Liver (tissue), 9 donors: Measurements from ENCODE around the gene RGS10. TPM values are rescaled to one million over a fixed set of nuclear protein-coding genes. Genes with fewer than 3 reads are reported as not detected.

Experiments
- DNase-seq: peaks from one replicate; pipeline ENCODE4 v3.0.0-alpha.2; 2017; ENCODE audit warnings: low spot score
- H3K27ac ChIP-seq, 2 donors: one replicate each; pipeline ENCODE4 v1.7.0; 2013; ENCODE audit warnings: inconsistent platforms in 2 of 2, low read length in 2 of 2, control low read depth in 1 of 2, low read depth in 1 of 2, mild to moderate bottlenecking in 1 of 2
- H3K27me3 ChIP-seq, 4 donors: one replicate each; pipeline versions ENCODE4 v1.6.1 to v1.7.0; 2013; ENCODE audit warnings: low read length in 3 of 4, inconsistent platforms in 1 of 4, mild to moderate bottlenecking in 1 of 4, moderate library complexity in 1 of 4; ENCODE audit not compliant: control insufficient read depth in 4 of 4, insufficient read depth in 4 of 4
- H3K36me3 ChIP-seq, 4 donors: one replicate each; pipeline versions ENCODE4 v1.6.1 to v1.7.0; 2013; ENCODE audit warnings: low read length in 3 of 4, mild to moderate bottlenecking in 3 of 4, low read depth in 1 of 4, moderate library complexity in 1 of 4; ENCODE audit not compliant: control insufficient read depth in 4 of 4, insufficient read depth in 3 of 4
- H3K4me1 ChIP-seq, 4 donors: one replicate each; pipeline versions ENCODE4 v1.6.1 to v1.7.0; 2013; ENCODE audit warnings: low read length in 3 of 4, mild to moderate bottlenecking in 3 of 4, moderate library complexity in 1 of 4; ENCODE audit not compliant: control insufficient read depth in 4 of 4, insufficient read depth in 4 of 4
- H3K4me3 ChIP-seq, 3 donors: one replicate each; pipeline versions ENCODE4 v1.6.1 to v1.7.0; 2013; ENCODE audit warnings: low read length in 3 of 3, control low read depth in 1 of 3, low read depth in 1 of 3, mild to moderate bottlenecking in 1 of 3
- H3K9ac ChIP-seq, 2 donors: one replicate each; pipeline ENCODE4 v1.7.0; 2013; ENCODE audit warnings: low read length in 2 of 2, mild to moderate bottlenecking in 2 of 2, moderate library complexity in 2 of 2, control low read depth in 1 of 2, low read depth in 1 of 2
- H3K9me3 ChIP-seq, 4 donors: one replicate each; pipeline versions ENCODE4 v1.6.1 to v1.7.0; 2013; ENCODE audit warnings: low read length in 3 of 4; ENCODE audit not compliant: control insufficient read depth in 4 of 4
- ATF3 ChIP-seq: IDR thresholded peaks from 2 replicates; pipeline ENCODE4 v1.6.1; 2016; ENCODE audit warnings: antibody characterized with exemption
- CTCF ChIP-seq: fragments of 150-350 bp; IDR thresholded peaks from 2 replicates; pipeline ENCODE4 v1.5.1; 2017; ENCODE audit warnings: improper control_type of control experiment, low read depth, low read length; ENCODE audit not compliant: missing input control
- EGR1 ChIP-seq, 2 donors: IDR thresholded peaks; 2 replicates each; pipeline ENCODE4 v1.6.1; 2016 to 2018; ENCODE audit warnings: antibody characterized with exemption in 2 of 2, low read depth in 2 of 2
- FOXA1 ChIP-seq: IDR thresholded peaks from 2 replicates; pipeline ENCODE4 v1.6.1; 2016; ENCODE audit warnings: antibody characterized with exemption
- FOXA2 ChIP-seq: IDR thresholded peaks from 2 replicates; pipeline ENCODE4 v1.6.1; 2016; ENCODE audit warnings: antibody characterized with exemption
- GABPA ChIP-seq, 2 donors: IDR thresholded peaks in 1 of 2; conservative IDR thresholded peaks in 1 of 2; 2 replicates each; pipeline ENCODE4 v1.6.1; 2016; ENCODE audit warnings: antibody characterized with exemption in 2 of 2, mild to moderate bottlenecking in 1 of 2, moderate library complexity in 1 of 2
- HNF4A ChIP-seq, 2 donors: conservative IDR thresholded peaks; 2 replicates each; pipeline ENCODE4 v1.6.1; 2016; ENCODE audit warnings: antibody characterized with exemption in 2 of 2, mild to moderate bottlenecking in 2 of 2
- HNF4G ChIP-seq: IDR thresholded peaks from 2 replicates; pipeline ENCODE4 v1.6.1; 2016; ENCODE audit warnings: antibody characterized with exemption
- JUND ChIP-seq, 2 donors: IDR thresholded peaks; 2 replicates each; pipeline ENCODE4 v1.6.1; 2016; ENCODE audit warnings: antibody characterized with exemption in 2 of 2
- NR2F2 ChIP-seq: IDR thresholded peaks from 2 replicates; pipeline ENCODE4 v1.6.1; 2016; ENCODE audit warnings: antibody characterized with exemption
- RAD21 ChIP-seq, 2 donors: IDR thresholded peaks; 2 replicates each; pipeline ENCODE4 v1.6.1; 2016; ENCODE audit warnings: antibody characterized with exemption in 2 of 2, mild to moderate bottlenecking in 2 of 2
- REST ChIP-seq: IDR thresholded peaks from 2 replicates; pipeline ENCODE4 v1.6.1; 2016; ENCODE audit warnings: antibody characterized with exemption, mild to moderate bottlenecking
- RXRA ChIP-seq, 2 donors: IDR thresholded peaks; 2 replicates each; pipeline ENCODE4 v1.6.1; 2017 to 2018; ENCODE audit warnings: antibody characterized with exemption in 2 of 2, mild to moderate bottlenecking in 1 of 2
- SP1 ChIP-seq: IDR thresholded peaks from 2 replicates; pipeline ENCODE4 v1.6.1; 2018; ENCODE audit warnings: antibody characterized with exemption, mild to moderate bottlenecking
- TAF1 ChIP-seq: conservative IDR thresholded peaks from 2 replicates; pipeline ENCODE4 v1.6.1; 2016; ENCODE audit warnings: antibody characterized with exemption, mild to moderate bottlenecking
- YY1 ChIP-seq: IDR thresholded peaks from 2 replicates; pipeline ENCODE4 v1.6.1; 2016; ENCODE audit warnings: antibody characterized with exemption, mild to moderate bottlenecking
- ZBTB33 ChIP-seq: IDR thresholded peaks from 2 replicates; pipeline ENCODE4 v1.6.1; 2016; ENCODE audit warnings: antibody characterized with exemption
- WGBS: extraction: QIAGEN DNeasy Blood & Tissue Kit; methylation state at CpG from one replicate; pipeline ENCODE4 v1.1.7; 2013; 5-methylcytosine and 5-hydroxymethylcytosine counted together
- polyA plus RNA-seq, 2 donors: library from polyadenylated mRNA; stranded (reverse) in 1 of 2; unstranded in 1 of 2; fragments of 200-250 nt in 1 of 2; fragments of >200 nt in 1 of 2; fragmentation: Nextera tagmentation in 1 of 2; extraction: Ambion mirVana in 1 of 2; gene quantifications; one replicate each; pipeline versions ENCODE4 v1.2.1 to v1.2.3, GENCODE V29; 2013 to 2015
- total RNA-seq, 2 donors: library from RNA; depleted of rRNA; stranded (reverse); fragments of >200 nt; gene quantifications; one replicate each; pipeline ENCODE4 v1.2.3, GENCODE V29; 2014
- TF ChIP-seq, protein P1 (sequence below): IDR thresholded peaks from 2 replicates; pipeline ENCODE4 v1.6.1; 2016; ENCODE audit warnings: antibody characterized with exemption
- donor health status: healthy.
- donor health status: healthy.
- donor health status: healthy.
- donor health status: healthy.
- donor health status: healthy.

Gene RGS10
- total and polyA plus RNA-seq, 4 donors, result 1.8 to 51.9 (median 2.2) TPM

DNA sequence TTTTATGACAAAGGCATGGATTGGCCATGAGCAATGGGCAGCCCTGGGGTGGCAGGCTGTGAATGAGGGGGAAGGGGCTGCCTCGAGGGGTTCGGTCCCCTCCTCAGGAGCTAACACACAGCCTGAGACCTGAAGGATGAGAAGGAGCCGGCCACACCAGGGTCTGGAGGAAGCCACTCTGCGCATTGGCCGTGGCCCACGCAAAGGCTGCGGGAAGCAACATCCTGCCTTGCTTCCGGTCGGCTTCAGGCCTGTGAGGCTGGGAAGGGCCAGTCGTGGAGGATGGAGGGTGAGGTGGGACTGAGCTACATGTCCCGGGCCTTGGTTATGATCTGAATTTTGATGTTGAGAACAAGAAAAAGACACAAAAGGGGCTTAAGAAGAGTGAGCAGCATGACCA is 49.4 kb downstream of the RGS10 start:
- Histone ChIP-seq H3K9ac (no peak overlapping the region), H3K9me3 (no peaks in the 10 kb centered on the region), H3K27me3 (no peaks in the 10 kb centered on the region), H3K4me1 (no peaks in the 10 kb centered on the region), H3K27ac (no peak overlapping the region), H3K36me3 (no peaks in the 10 kb centered on the region), H3K4me3 (no peak overlapping the region)
- DNase-seq, result no peak
- TF ChIP-seq ZBTB33 (no peak), HNF4A (conservative IDR thresholded peaks at IDR 0.05) (no peak), EGR1 (IDR thresholded peaks at IDR 0.05; ENCODE audit: low read depth in 2 of 2) (no peak), JUND (IDR thresholded peaks at IDR 0.05) (no peak), RAD21 (IDR thresholded peaks at IDR 0.05) (no peak), FOXA1 (no peak), HNF4G (no peak), CTCF (no peak), NR2F2 (no peak), TAF1 (no peak), GABPA (IDR thresholded peaks at IDR 0.05 in 1 of 2, conservative IDR thresholded peaks at IDR 0.05 in 1 of 2) (no peak), RXRA (IDR thresholded peaks at IDR 0.05) (no peak)
- TF ChIP-seq, protein P1, sequence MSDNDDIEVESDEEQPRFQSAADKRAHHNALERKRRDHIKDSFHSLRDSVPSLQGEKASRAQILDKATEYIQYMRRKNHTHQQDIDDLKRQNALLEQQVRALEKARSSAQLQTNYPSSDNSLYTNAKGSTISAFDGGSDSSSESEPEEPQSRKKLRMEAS, result no peak
- 74% methylated on average over 11 of the region's 11 CpGs for WGBS

GRCh38 chr10:119491966-119492757 is 50.4 kb downstream of the RGS10 start:
- no peak for TF ChIP-seq RAD21 (IDR thresholded peaks at IDR 0.05)
- no peak for TF ChIP-seq HNF4A (conservative IDR thresholded peaks at IDR 0.05)
- no peak for TF ChIP-seq EGR1 (IDR thresholded peaks at IDR 0.05; ENCODE audit: low read depth in 2 of 2)

GRCh38 chr10:119489991-119490326 is 52.6 kb downstream of the RGS10 start:
- H3K4me1 ChIP-seq, result no peaks in the 10 kb centered on the region
- H3K27me3 ChIP-seq, result no peaks in the 10 kb centered on the region
- TF ChIP-seq FOXA2 (no peak), YY1 (no peak), RAD21 (IDR thresholded peaks at IDR 0.05) (no peak), HNF4A (conservative IDR thresholded peaks at IDR 0.05) (no peak), EGR1 (IDR thresholded peaks at IDR 0.05; ENCODE audit: low read depth in 2 of 2) (no peak), REST (no peak), TAF1 (no peak), SP1 (no peak), GABPA (IDR thresholded peaks at IDR 0.05 in 1 of 2, conservative IDR thresholded peaks at IDR 0.05 in 1 of 2) (no peak), ATF3 (no peak), FOXA1 (no peak), JUND (IDR thresholded peaks at IDR 0.05) (no peak), HNF4G (no peak)
- TF ChIP-seq, protein P1, result no peak
- no peak overlapping the region for H3K9ac ChIP-seq
- H3K27ac ChIP-seq, result no peak overlapping the region
- H3K4me3 ChIP-seq, result no peak overlapping the region
- H3K9me3 ChIP-seq, result no peaks in the 10 kb centered on the region
- WGBS, result 59% methylated on average over 5 of the region's 5 CpGs
- DNase-seq, result no peak
- no peaks in the 10 kb centered on the region for H3K36me3 ChIP-seq

More at GRCh38 chr10:119491966-119492757, 50.4 kb downstream of the RGS10 start:
- no peak for DNase-seq
- Histone ChIP-seq H3K4me1 (no peaks in the 10 kb centered on the region), H3K9ac (no peak overlapping the region), H3K27me3 (no peaks in the 10 kb centered on the region), H3K4me3 (no peak overlapping the region), H3K27ac (no peak overlapping the region), H3K36me3 (no peaks in the 10 kb centered on the region), H3K9me3 (no peaks in the 10 kb centered on the region)
- WGBS, result 82% methylated on average over 6 of the region's 6 CpGs
